HG03521 (cell line): Measurements from ENCODE around the gene ATG16L1.

ENCODE experiments used
- ATAC-seq: cut with Tn5 transposase; IDR thresholded peaks from one replicate; pipeline ENCODE4 v1.9.1; 2021; ENCODE audit warnings: mild to moderate bottlenecking, moderate library complexity; ENCODE audit not compliant: unreplicated experiment

The ATG16L1 gene

DNA sequence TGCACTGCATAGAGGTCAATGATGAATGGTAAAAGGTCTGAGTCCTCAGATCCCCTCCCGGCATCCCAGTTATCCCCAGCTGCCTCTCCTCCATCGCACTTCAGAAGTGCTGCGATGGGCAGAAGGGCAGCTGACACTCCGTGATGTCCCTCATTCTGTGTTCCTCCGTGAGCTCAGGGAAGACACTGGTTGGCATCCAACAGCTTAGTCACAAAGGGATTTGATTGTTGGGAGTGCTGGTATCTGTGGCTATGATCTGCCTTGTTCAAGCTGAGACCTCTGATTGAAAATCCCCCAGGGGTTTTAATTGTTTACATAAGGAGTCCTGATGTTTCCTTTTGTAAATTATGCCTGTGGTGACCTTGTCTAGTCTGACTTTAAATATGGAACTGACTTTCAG is 37.2 kb downstream of the ATG16L1 start:
- no peak for ATAC-seq

DNA sequence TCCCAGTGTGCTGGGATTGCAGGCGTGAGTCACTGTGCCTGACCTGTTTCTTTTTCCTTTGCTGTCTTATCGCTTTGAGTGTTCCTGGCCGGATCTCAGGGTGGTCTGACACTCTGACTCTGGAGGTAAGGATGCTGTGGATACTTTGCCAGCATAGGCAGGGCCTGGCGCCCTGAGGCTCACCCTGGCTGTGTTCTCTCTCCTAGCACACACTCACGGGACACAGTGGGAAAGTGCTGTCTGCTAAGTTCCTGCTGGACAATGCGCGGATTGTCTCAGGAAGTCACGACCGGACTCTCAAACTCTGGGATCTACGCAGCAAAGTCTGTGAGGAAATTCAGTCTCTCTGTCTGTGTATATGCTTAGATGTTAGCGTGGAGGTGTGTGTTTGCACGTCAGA is 38.2 kb downstream of the ATG16L1 start:
- no peak for ATAC-seq

DNA sequence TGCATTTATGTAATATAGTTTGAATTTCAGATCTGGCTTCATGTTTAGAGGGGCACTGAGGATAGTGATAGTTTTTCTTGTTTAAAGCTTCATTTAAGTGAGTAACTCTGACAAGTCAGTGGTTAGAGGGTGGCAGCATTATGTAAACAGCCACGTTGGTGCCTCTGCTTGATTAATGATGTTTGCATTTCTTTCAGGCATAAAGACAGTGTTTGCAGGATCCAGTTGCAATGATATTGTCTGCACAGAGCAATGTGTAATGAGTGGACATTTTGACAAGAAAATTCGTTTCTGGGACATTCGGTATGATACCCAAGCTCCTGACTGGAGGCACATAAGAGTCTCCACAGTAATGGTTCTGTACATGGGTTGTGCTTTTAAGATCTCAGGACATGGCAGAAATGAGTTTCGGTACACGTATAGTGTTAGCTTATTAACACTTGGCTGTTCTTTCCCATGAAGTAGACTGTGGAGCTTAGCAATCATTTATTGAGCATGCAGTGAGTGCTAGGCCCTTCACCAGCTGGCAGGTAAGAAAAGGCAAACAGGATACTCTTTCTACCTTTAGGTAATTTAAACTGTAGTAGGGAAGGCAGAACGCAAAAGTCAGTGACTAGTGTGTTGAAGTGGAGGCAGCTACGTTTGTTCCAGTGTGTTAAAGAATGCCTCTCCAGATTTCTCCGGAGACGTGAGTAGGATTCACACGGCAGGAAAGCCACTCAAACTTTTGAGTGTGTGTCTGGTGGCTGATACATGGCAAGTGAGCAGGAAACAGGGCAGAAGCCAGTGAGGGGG is 38.8 kb downstream of the ATG16L1 start:
- no peak for ATAC-seq

DNA sequence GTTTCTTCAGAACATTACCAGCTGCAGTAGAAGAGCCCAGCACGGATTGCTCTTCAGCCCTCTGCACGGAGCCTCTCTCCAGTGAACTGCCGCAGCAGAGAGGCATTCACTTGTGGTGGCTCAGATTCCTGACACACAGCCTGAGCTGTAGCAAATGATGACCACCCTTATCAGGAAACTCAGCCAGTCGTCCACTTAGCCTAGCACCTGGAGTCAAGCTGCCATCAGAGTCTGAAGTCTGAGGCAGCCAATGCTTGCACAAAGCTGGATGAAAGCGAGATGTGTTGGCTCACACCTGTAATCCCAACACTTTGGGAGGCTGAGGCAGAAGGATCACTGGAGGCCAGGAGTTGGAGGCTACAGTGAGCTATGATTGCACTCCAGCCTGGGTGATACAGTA is 44.4 kb downstream of the ATG16L1 start:
- no peak for ATAC-seq

DNA sequence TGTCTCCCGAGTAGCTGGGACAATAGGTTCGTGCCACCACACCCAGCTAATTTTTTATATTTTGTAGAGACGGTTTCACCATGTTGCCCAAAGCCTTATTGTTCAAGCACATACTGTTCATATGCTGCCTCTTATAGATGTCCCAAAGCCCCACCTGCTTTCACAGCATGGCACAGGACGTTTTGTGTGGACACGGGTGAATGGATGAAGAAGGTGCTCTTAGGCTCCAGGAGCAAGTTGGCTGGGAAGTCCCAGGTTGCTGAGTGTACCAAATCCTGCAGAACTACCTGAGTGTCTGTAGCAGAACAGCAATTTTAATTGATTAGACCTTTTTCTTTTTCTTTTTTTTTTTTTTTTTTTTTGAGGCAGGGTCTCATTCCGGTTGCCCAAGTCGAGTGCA is 45.6 kb downstream of the ATG16L1 start:
- ATAC-seq, result no peak

DNA sequence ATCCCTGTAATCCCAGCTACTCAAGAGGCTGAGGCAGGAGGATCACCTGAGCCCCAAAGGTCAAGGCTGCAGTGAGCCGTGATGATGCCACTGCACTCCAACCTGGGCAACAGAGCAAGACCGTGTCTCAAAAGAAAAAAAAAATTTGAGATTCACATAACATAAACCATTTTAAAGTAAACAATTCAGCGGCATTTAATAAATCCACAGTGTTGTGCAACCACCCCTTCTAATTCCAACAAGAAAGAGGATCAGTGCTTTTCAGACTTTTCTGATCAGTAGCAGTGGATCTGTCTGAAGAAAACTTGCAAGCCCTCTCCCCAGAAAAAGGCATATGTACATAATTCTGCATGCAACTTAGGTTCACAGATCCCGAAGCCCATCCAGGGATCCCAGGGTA is 48.9 kb downstream of the ATG16L1 start:
- no peak for ATAC-seq

DNA sequence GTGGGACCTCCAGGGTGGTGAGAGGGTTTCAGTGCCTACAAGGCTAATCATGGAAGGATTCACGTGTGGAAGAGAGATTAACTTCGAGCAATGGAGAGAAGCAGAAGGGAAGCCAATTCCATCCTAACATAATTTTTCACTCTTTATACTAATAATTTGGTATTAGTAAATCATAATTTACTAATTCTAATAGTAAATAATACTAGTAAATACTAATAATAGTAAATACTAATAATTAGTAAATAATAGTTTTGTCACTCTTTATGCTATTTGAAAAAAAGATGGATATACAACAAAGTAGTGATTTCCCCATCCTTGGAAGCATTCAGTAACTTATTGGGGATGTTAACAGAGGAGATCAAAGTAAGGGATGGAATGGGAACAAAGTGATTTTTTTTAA is 49.8 kb downstream of the ATG16L1 start:
- no peak for ATAC-seq

DNA sequence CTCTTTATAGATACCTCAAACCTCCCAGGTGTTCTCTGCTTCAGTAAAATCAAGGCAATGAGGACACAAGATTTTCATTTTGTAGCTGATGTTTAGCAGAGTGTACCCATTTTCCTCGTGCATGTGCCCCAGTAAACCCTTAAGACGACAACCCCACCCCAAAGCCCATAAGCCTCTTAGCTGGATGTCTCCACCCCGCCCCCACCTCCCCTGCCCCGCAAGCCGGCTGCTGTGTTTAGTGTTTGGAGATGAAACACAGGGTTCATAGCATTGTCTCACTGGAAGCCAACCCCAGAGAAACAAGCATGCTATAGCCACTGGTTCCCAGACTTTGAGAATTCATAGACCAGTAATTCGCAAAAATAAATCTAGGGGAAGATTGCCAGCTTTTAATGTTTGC is 50.3 kb downstream of the ATG16L1 start:
- no peak for ATAC-seq

DNA sequence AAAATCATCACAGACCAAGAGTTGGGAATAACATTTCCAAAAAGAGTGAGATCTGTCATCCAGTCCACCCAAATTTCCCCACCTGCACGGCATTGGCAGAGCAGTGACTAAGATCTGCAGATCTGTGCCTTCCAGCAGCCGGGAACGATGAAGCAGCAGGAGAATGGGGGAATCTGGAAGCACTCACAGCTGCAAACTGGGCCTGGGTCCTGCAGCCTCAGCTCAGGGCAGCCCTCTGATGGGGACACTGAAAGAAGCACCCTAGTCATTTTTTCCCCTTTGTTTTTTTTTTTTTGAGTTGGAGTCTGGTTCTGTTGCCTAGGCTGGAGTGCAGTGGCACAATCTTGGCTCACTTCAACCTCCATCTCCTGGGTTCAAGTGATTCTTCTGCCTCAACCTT is 51.8 kb downstream of the ATG16L1 start:
- no peak for ATAC-seq

DNA sequence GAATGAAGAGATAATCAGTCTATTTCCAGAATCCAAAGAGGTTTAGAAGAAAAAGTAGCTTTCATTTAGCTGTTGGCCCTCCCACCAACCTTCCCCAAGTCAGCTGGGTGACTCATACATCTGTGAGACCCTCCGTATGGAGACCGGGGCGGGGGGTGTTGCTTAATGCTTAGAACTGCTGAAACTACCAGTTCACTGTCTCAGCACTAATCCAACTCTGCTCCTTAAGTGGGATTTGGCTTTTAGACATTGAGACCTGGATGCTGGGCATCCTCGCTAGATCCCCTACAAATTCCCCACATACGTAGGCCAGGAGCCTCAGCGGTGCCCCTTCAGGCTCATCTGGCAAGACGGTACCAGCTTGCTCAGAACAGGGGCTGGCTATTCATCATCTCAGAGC is 56.1 kb downstream of the ATG16L1 start, which contains the start of gene SAG:
Gene SAG (plus strand): TSS at position 252 of the 400 bp plus-strand sequence. CDS start 1,374 bp downstream, outside the sequence.
- no peak for ATAC-seq

DNA sequence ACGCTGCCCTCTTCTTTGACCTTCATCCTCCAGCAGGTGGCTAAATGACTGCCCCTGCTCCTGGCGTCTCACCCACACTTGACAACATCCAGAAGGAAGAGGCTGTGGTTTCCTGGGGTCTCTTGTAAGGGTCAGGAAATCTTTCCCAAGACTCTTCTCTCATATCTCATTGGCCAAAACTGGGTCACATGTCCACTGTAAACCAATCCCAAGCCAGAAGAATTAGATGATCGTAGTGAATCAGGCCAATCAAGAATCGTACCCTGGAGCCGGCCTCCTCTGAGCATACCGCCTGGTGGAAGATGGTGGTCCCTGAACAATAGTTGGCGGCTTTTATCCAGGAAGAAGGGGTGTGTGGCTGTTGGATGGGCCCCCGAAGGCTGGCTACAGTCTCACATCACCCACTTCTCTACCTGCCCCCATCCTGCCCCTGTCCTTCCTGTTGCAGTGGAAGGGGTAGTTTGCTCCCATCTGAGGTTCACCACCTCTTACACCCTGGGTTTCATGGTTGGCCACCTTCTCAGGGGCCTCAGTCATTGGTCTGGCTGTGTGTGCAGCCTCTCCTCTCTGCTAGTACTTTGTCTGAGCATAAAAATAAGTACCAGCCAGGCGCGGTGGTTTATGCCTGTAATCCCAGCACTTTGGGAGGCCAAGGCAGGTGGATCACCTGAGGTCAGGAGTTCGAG is 59.9 kb downstream of the ATG16L1 start:
- no peak for ATAC-seq

DNA sequence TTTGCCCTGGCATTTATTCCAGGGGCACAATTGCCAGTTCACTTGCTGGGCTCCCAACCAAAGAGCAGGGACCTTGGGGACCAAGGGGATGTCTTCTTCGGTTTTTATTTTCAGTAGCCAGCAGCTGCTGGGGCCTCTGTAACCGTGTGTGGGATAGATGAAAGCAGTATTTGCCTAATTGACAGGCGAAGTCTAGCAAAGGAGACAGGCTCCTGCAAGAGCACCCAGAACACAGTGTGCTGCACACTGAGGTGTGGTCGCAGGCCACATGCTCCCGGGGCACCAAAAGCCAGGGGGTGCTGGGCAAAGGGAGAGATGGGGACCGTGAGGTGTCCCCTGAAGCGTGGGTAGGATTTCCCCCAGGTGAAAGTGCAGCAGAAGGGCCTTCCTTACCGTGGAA is 61.4 kb downstream of the ATG16L1 start:
- no peak for ATAC-seq

DNA sequence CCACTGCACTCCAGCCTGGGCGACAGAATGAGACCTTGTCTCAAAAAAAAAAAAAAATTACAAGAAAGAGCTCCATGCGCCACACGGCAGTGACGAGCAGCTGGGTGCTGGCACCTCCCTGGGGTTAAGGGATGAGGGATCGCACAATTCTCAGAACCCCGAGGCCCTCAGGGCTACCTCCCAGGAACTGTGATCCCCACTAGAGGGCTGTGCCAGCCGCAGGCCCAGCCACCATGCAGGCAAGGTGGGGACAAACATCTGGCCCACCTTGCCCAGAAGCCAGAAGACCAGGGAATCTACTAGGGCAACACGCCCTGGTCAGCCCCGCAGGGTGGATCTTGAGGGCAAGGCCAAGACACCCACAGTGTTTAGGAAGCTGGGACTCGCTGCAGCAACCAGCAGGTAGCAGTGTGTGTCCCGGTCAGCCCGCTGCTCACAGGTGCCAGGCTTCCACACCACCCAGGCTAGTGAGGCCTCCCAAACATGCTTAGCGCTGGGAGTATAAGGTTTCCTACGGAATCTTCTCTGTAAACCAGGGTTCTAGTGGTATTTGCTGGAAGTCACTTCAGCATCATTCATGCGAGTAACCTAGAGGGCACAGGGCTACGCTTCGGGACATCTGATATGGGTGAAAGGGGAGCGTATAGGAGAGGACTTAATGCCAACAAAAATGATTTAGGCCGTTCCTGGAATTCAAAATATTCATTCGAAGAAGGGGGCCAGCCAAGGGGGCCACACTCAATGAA is 62.9 kb downstream of the ATG16L1 start:
- no peak for ATAC-seq

DNA sequence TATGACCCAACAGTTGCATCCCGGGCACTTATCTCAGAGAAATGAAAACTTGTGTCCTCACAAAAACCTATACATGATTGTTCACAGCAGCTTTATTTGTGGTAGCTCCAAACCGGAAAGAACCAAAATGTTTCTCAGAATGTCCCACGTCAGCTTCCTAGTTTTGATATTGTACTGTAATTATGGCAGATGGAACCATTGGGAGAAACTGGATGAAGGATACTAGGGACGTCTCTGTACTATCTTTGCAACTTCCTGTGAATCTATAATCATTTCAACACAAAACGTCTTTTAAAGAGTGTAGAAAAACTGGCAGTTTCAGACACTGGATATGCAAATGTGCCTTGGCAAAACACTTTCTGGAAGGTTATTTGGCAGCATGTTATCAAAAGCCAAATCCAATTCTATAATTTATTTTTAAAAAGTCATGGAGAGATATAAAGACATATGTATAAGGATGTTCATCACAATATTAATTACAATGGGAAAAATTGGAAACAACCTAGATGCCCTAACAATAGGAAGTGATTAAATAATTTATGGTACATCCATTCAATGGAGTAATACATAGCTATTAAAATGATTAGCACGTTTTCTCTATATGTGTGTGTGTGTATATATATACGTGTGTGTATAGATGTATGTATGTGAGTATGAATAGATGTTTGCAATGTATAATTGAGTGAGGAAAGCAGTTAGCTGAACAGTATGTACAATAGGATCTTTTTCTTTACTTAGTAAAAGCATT is 65.9 kb downstream of the ATG16L1 start:
- ATAC-seq, result no peak

DNA sequence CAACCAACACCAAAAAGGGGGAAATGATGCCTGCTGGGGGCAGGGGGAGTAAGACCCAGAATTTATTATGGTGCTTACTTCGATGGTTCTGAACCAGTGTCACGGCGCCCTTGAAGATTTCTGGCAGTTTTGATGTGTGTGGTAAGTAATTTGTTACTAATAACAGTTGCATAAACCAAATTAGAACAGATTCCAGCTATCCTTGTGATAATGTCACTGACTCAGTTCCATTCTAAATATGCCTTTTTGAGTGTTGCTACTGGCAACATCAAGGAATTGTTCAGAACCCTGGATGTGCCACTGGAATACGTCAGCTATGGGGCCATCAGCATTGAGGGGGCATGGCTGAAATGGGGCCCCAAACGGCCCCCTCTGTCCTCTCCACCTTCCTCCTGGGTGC is 67.8 kb downstream of the ATG16L1 start:
- ATAC-seq, result no peak

DNA sequence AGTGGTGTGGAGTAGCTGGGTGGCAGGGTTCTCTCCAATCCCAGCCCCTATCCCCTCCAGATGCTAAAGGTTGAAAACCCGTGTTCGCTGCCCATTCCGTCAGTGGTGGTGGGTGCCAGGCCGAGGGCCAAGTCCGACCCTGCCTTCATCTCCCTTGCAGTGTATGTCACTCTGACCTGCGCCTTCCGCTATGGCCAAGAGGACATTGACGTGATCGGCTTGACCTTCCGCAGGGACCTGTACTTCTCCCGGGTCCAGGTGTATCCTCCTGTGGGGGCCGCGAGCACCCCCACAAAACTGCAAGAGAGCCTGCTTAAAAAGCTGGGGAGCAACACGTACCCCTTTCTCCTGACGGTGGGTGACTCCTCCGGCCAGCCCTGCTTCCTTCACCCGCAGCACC is 69.0 kb downstream of the ATG16L1 start:
- ATAC-seq, result no peak

DNA sequence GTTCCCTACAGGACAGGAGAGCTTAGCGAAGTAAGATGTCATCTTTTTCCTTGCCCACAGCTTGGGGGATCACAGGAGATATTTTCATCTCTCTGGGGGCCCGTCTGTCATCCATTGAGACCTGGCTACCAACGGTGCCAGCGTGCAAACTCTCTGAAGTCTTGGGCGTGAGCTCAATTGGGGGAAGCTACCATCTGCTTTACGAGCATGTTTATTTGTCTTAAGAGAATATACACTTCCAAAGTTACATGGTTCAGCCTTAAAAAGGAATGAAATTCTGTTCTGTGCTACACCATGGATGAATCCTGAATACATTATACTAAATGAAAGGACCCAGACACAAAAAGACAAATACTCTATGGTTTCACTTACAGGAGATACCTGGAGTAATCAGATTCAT is 69.7 kb downstream of the ATG16L1 start:
- no peak for ATAC-seq

DNA sequence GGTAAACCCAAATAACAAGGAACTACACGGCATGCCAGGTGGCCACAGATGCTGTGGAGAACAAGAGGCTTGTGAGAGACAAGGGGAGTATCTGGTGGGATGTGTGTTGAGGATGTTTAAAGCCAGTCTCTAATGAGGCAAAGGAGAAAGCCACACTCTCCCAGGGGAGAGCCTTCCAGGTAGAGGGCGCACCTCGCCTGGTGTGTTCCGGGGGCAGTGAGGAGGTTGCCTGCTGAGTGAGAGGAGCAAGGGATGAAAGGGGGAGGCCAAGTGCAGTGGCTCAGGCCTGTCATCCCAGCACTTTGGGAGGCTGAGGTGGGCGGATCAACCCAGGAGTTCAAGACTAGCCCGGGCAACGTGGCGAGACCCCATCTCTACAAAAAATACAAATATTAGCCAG is 72.4 kb downstream of the ATG16L1 start:
- ATAC-seq, result no peak

DNA sequence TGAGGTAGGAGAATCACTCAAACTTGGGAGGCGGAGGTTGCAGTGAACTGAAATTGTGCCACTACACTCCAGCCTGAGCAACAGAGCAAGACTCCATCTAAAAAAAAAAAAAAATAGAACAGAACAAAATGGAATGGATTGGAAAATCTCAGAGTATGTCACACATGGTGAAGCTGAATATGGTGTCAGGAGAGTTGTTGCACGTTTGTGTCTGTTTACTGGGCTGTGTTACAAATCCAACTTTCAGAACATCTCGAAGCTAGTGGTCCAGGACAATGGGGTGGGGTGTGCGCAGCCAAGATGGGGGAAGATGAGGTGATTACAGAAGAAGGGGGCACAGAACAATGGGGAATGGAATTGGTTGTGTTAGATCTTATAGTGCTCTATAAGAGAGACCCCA is 73.8 kb downstream of the ATG16L1 start:
- no peak for ATAC-seq

DNA sequence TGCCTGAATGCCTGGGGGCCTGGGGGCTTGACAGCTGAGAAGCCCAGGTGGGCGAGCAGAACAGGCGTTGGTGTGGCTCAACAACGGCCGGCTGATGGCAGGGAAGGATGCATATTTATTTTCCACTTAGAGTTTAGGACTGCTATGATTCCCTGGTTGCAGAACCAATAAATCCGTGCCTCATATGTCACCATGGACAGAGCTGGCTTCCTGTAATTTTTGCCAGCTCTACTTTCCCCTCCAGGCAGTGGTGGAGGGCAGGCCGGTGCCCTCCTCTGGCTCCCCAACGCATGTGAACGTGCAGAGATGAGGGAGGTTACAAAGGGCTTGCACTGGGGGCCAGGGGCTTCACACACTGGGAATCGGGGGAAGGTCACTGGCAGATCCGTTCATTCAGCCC is 74.3 kb downstream of the ATG16L1 start:
- ATAC-seq, result no peak

DNA sequence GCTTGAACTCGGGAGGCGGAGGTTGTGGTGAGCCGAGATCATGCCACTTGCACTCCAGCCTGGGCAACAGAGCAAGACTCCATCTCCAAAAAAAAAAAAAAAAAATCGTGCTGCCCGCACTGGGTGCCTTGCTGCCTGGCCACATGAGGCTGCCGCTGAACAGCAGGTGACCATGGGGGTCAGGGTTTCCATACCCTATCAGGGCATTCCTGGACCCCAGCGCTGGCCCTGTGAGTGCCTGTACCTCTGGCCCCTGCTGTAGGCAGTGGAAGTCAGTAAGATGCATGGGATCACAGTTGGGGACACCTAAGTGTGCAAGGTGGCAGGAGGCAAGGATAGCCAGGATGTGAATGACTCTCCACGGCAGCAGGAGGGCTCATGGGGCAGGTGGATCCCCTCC is 75.0 kb downstream of the ATG16L1 start:
- ATAC-seq, result no peak
